ENCODE results near the gene TRAP1.

Gene TRAP1

GRCh38 chr16:3717235-3718018 lies at the start of gene TRAP1:
TRAP1 (minus strand) TSS chr16:3717524; CDS start chr16:3717508, 16 bp downstream.
- DNase-seq (ENCODE audit: low spot score), result peak; percentile 90

GRCh38 chr16:3766177-3766576 lies 48.9 kb upstream of the TRAP1 start:
- no peak for DNase-seq (ENCODE audit: low spot score)

- no peak for DNase-seq (ENCODE audit: low spot score)
These were observed 47.1 kb upstream of the TRAP1 start for GRCh38 chr16:3764409-3764808.

GRCh38 chr16:3762107-3762750 lies 44.9 kb upstream of the TRAP1 start:
- no peak for DNase-seq (ENCODE audit: low spot score)

- no peak for DNase-seq (ENCODE audit: low spot score)
These were observed 44.2 kb upstream of the TRAP1 start for GRCh38 chr16:3761375-3762106.

- DNase-seq (ENCODE audit: low spot score), result no peak
These were observed 43.2 kb upstream of the TRAP1 start for GRCh38 chr16:3760518-3760917.

- DNase-seq (ENCODE audit: low spot score), result no peak
These were observed 42.4 kb upstream of the TRAP1 start for GRCh38 chr16:3759736-3760135.

- DNase-seq (ENCODE audit: low spot score), result no peak
These were observed 38.8 kb upstream of the TRAP1 start for GRCh38 chr16:3756113-3756512.

GRCh38 chr16:3755249-3755648 lies 37.9 kb upstream of the TRAP1 start:
- no peak for DNase-seq (ENCODE audit: low spot score)

- no peak for DNase-seq (ENCODE audit: low spot score)
These were observed 37.4 kb upstream of the TRAP1 start for GRCh38 chr16:3754772-3755171.

GRCh38 chr16:3754081-3754703 lies 36.9 kb upstream of the TRAP1 start:
- no peak for DNase-seq (ENCODE audit: low spot score)

- DNase-seq (ENCODE audit: low spot score), result no peak
These were observed 35.7 kb upstream of the TRAP1 start for GRCh38 chr16:3752984-3753383.

GRCh38 chr16:3751878-3752277 lies 34.6 kb upstream of the TRAP1 start:
- no peak for DNase-seq (ENCODE audit: low spot score)

- no peak for DNase-seq (ENCODE audit: low spot score)
These were observed 31.0 kb upstream of the TRAP1 start for GRCh38 chr16:3748307-3748706.

GRCh38 chr16:3745751-3746355 lies 28.5 kb upstream of the TRAP1 start:
- no peak for DNase-seq (ENCODE audit: low spot score)

GRCh38 chr16:3744018-3744417 lies 26.7 kb upstream of the TRAP1 start:
- DNase-seq (ENCODE audit: low spot score), result no peak

- no peak for DNase-seq (ENCODE audit: low spot score)
These were observed 23.6 kb upstream of the TRAP1 start for GRCh38 chr16:3740934-3741333.

- no peak for DNase-seq (ENCODE audit: low spot score)
These were observed 22.9 kb upstream of the TRAP1 start for GRCh38 chr16:3740186-3740585.

GRCh38 chr16:3739636-3740035 lies 22.3 kb upstream of the TRAP1 start:
- no peak for DNase-seq (ENCODE audit: low spot score)

- DNase-seq (ENCODE audit: low spot score), result no peak
These were observed 21.2 kb upstream of the TRAP1 start for GRCh38 chr16:3738541-3738940.

- DNase-seq (ENCODE audit: low spot score), result no peak
These were observed 20.8 kb upstream of the TRAP1 start for GRCh38 chr16:3738128-3738527.

- no peak for DNase-seq (ENCODE audit: low spot score)
These were observed 19.9 kb upstream of the TRAP1 start for GRCh38 chr16:3737181-3737580.
